Muscle layer of colon (tissue), 2 donors: Measurements from ENCODE around the gene COX6A2.

Source experiments
- H3K27ac ChIP-seq: one replicate; pipeline ENCODE4 v1.7.0; 2013; ENCODE audit warnings: low read depth, mild to moderate bottlenecking, low read length, moderate library complexity
- H3K27me3 ChIP-seq, 2 donors: one replicate each; pipeline ENCODE4 v1.7.0; 2013; ENCODE audit warnings: low read length in 2 of 2, mild to moderate bottlenecking in 2 of 2; ENCODE audit not compliant: insufficient read depth in 2 of 2, control insufficient read depth in 1 of 2
- H3K36me3 ChIP-seq: one replicate; pipeline ENCODE4 v1.7.0; 2013; ENCODE audit warnings: mild to moderate bottlenecking, low read length; ENCODE audit not compliant: insufficient read depth
- H3K4me1 ChIP-seq: one replicate; pipeline ENCODE4 v1.7.0; 2013; ENCODE audit warnings: mild to moderate bottlenecking, low read length; ENCODE audit not compliant: insufficient read depth
- H3K4me3 ChIP-seq, 2 donors: one replicate each; pipeline ENCODE4 v1.7.0; 2013; ENCODE audit warnings: low read length in 2 of 2, low read depth in 1 of 2, mild to moderate bottlenecking in 1 of 2, moderate library complexity in 1 of 2
- H3K9ac ChIP-seq: one replicate; pipeline ENCODE4 v1.7.0; 2013; ENCODE audit warnings: low read length
- H3K9me3 ChIP-seq: one replicate; pipeline ENCODE4 v1.7.0; 2013; ENCODE audit warnings: mild to moderate bottlenecking, low read length
- donor health status: abdominal sarcoma.
- donor health status: Adenocarcinoma of cecum.

COX6A2 gene

DNA sequence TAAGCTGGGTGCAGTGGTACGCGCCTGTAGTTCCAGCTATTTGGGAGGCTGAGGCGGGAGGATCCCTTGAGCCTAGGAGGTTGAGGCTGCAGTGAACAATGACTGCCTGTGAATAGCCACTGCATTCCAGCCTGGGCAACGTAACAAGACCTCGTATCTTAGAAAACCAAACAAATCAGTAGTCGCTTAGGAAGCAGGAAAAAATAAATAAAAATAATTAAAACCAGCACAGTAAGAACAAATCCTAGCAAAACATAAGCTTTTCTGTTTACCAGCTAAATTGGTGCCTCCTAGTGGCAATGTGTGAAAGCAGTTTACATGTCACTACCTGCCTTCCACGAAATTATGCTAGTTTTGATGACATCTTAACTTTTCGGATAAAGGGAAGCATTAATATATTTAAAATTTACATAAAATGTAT lies 32.4 kb upstream of the COX6A2 start:
- H3K27me3 ChIP-seq, result no peaks in the 10 kb centered on the region
- H3K27ac ChIP-seq, result peak overlapping the region; percentile 69
- H3K9ac ChIP-seq, result peak overlapping the region; percentile 36
- peak overlapping the region in 1 of 2 donors; percentile 52 for H3K4me3 ChIP-seq
- peaks cover 11% of the 10 kb centered on the region for H3K36me3 ChIP-seq
- peaks cover 33% of the 10 kb centered on the region for H3K4me1 ChIP-seq
- H3K9me3 ChIP-seq, result no peaks in the 10 kb centered on the region

DNA sequence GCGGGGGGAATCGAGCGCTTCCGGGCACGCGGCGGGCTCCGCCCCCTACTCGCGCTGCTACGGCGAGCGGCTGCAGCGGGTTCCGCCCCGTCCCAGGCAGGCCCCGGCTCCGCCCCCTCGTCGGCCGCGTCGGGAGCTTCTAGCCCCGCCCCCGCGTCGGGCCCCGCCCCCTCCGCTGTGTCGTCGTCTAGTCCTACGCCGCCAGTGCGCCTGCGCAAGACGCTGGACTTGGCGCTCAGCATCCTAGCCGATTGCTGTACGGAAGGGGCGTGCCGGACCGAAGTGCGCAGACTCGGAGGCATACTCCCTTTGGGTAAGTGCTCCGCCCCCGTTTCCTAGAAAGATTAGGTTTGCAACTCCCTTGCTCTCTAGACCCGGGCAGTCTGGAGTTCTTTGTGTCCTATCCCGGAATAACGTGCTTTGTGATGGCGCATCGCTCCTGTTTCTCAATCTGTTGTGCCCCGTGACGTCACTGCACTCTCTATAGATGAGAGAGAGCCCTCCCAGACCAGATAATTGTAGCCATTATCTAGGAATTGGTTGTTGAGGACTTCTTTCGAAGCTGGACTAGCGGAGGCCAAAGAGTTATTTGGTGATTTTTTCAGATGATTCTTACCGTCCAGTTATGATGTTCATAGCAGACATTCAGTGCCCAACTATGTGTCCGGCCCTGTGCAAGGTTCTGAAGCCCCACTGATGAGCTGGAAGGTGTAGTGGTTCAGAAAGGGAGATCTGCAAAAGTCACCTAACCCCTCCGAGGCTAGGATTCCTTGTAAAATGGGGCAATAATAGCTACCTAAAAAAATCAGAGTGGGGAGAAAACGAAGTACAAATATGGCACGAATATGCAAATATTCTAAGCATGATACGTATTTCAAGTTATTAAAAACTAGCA lies 31.8 kb upstream of the COX6A2 start:
- H3K9ac ChIP-seq, result peak overlapping the region; percentile 36
- H3K4me1 ChIP-seq, result peaks cover 39% of the 10 kb centered on the region
- peaks cover 11% of the 10 kb centered on the region for H3K36me3 ChIP-seq

DNA sequence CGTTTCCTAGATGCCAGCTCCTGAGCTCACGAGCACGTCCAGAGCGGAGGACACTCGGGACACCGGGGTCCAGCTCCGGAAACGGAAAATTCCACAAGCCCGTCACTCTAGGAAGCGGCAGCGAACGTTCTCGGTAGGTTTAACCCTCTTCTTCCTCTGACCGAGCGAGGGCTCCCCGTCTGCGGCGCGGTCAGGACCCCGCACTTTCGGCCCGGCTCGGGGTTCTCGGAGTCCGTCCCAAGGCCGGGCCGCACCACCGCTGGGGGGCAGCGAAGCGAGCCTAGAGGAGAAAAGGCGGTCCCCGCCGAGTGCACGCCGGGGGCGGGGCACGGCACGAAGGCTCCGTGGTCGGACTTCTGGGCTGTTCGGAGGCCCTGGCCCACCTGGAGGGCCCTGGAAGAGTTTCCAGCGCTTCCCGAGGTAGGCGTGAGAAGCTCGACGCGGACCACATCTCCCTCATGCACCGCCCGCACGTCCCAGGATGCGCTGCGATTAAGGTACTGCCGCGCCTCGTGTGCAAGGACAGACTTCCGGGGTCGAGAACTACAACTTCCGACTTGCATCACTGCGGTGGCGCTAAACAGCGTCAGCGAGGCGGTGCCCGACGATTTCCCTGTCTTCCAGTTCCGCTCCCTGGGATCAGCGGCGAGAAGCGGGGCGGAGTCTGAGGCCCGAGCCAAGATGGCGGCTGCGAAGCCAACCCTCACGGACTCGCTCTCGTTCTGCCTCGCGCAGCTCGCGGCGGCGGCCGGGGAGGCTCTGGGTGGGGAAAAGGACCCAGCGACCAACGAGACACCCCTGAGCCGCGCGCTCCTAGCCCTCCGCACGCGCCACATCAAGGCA lies 30.9 kb upstream of the COX6A2 start, which contains the start of gene ARMC5:
Gene ARMC5, plus strand, starts transcription at position 658 of the 843 bp plus-strand sequence. Its CDS starts 24 bp downstream, at position 682.
- peaks cover 11% of the 10 kb centered on the region for H3K36me3 ChIP-seq
- H3K4me3 ChIP-seq, result peak within 1 kb of the TSS; percentile 69 to 78
- peak within 1 kb of the TSS; percentile 96 for H3K27ac ChIP-seq
- H3K9ac ChIP-seq, result peak within 1 kb of the TSS; percentile 79
- H3K27me3 ChIP-seq, result no peaks in the 10 kb centered on the region
- peaks cover 39% of the 10 kb centered on the region for H3K4me1 ChIP-seq
- H3K9me3 ChIP-seq, result no peaks in the 10 kb centered on the region

More for the DNA sequence above, 31.8 kb upstream of the COX6A2 start:
- no peaks in the 10 kb centered on the region for H3K27me3 ChIP-seq
- H3K4me3 ChIP-seq, result peak overlapping the region; percentile 69 to 78
- peak overlapping the region; percentile 96 for H3K27ac ChIP-seq
- no peaks in the 10 kb centered on the region for H3K9me3 ChIP-seq

DNA sequence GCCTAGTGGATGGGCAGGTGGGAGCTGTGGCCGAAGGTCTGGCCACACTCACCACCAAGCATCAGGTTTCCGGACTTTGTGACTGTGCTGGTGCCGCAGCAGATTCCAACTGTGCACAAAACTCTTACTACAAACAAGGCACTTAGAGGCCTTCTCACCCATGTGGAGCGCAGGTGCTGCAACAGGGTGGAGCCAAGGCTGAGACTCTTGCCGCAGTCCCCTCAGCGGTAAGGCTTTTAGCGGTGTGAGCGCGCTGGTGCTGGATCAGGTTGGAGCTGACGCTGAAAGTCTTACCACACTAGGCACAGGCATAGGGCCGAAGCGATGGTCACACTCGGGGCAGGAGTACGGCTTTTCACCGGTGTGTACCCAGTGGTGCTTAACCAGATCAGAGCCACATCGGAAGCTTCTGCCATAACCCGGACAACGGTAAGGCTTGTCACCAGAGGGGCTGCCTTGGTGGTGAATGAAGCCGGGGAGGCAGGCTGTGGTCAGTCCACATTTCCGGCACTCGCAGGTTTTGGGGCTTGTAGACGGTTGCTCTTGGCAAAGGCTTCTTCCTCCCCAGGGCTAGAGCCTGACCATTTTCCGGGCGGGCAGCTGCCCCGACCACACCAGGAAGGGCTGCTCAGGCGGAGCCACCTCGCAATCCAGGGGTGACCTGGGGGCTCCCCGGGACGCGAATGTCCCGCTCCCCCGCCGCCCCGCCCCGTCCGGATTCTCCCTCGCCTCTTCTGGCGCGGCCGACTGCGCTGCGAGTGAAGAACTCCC lies 30.1 kb upstream of the COX6A2 start:
- peak overlapping the region; percentile 96 for H3K27ac ChIP-seq
- peaks cover 11% of the 10 kb centered on the region for H3K36me3 ChIP-seq
- peaks cover 45% of the 10 kb centered on the region for H3K4me1 ChIP-seq
- peak overlapping the region; percentile 79 for H3K9ac ChIP-seq
- H3K27me3 ChIP-seq, result no peaks in the 10 kb centered on the region
- no peaks in the 10 kb centered on the region for H3K9me3 ChIP-seq
- H3K4me3 ChIP-seq, result peak overlapping the region; percentile 69 to 78

DNA sequence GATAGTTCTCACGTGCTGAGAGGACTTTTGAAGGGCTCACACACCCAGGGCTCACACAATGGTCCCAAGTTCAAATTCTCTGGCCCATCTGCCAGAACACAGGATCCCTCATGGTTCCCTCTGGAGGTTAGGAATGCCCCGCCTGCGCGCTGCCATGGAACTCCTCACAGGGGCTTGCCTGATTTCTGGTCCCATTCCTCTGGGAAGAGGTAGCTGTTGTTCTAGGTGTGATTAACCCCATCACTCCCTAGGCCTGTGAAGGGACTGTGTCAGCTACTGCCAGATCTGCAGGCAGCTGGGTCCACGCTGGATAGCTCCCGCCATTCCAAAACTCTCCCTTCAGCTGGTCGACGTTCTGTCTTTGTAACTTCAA lies 28.8 kb upstream of the COX6A2 start:
- Histone ChIP-seq H3K36me3 (peaks cover 3% of the 10 kb centered on the region), H3K4me1 (peaks cover 54% of the 10 kb centered on the region), H3K9me3 (no peaks in the 10 kb centered on the region), H3K27ac (no peak overlapping the region), H3K4me3 (no peak overlapping the region), H3K27me3 (no peaks in the 10 kb centered on the region), H3K9ac (no peak overlapping the region)

DNA sequence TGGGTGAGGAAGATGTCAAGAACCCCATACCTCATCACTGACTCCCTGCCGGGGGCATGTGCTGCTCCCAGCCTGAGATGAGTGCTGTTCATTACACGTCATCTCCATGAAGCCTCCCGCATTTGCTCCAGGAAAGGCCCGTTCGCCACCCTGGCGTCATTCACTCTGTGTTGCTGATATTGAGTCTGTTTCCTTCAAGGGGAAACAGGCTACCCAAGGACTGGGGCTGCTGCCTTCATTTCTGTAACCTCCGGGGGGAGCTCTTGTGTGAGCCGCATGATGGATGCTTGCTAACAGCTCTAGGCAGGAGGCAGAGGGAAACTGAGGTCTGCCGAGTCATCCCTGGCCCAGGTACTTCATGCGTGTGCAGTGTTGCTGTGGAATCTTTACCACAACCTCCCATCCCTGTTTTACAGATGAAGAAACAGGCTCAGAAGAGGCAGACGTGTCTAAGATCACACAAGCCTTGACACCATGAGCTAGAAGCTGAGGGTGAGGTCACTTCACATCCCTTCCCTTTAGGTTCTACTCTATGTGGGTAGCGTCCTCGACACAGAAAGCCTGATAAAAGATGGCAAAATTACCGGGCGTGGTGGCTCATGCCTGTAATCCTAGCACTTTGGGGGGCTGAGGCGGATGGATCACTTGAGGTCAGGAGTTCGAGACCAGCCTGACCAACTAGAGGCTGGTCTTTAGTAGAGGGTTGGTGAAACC lies 27.6 kb upstream of the COX6A2 start:
- H3K27ac ChIP-seq, result no peak overlapping the region
- H3K9me3 ChIP-seq, result no peaks in the 10 kb centered on the region
- peaks cover 62% of the 10 kb centered on the region for H3K4me1 ChIP-seq
- H3K36me3 ChIP-seq, result no peaks in the 10 kb centered on the region
- H3K4me3 ChIP-seq, result no peak overlapping the region
- H3K9ac ChIP-seq, result no peak overlapping the region
- no peaks in the 10 kb centered on the region for H3K27me3 ChIP-seq

DNA sequence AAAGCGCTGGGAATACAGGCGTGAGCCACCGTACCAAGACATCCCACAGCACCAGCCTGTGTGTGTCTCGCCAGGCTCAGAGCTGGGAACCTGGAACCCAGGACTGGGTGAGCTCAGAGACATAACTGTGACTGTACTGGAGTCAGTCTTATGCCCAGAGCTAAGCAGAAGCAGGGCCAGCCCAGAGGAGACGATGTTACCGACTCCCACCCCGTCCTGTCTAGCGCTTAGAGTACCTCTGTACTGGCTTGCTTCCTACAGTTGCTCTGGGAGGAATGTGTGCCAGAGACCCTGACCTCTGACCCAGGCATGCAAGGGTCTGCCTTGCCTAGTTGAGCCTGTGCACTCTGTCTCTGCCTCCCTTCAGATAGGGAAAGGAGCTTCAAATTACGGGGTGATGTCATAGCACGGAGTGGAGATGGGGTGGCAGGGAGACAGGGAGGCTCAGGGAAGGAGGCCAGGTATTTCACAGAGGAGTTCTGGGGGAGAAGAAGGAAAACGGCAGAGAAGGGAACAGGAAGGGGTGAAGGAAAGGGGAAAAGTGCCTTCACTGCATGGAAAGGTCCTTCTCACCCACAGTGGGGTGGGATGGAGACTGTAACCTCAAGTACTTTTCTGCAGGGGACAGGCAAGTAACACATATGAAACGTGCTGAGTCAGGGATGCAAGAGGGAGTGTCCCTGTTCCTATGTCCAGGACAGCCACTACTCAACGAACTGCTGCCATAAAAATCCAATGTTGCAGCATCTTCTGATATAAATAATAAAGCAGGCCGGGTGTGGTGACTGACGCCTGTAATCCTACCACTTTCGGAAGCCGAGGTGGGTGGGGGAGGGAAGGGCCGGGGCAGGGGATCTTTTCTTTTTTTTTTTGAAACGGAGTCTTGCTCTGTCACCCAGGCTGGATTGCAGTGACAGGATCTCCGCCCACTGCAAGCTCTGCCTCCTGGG lies 25.4 kb upstream of the COX6A2 start:
- Histone ChIP-seq H3K27ac (no peak overlapping the region), H3K9ac (no peak overlapping the region), H3K4me1 (peaks cover 53% of the 10 kb centered on the region), H3K4me3 (no peak overlapping the region), H3K27me3 (no peaks in the 10 kb centered on the region), H3K36me3 (no peaks in the 10 kb centered on the region), H3K9me3 (no peaks in the 10 kb centered on the region)

DNA sequence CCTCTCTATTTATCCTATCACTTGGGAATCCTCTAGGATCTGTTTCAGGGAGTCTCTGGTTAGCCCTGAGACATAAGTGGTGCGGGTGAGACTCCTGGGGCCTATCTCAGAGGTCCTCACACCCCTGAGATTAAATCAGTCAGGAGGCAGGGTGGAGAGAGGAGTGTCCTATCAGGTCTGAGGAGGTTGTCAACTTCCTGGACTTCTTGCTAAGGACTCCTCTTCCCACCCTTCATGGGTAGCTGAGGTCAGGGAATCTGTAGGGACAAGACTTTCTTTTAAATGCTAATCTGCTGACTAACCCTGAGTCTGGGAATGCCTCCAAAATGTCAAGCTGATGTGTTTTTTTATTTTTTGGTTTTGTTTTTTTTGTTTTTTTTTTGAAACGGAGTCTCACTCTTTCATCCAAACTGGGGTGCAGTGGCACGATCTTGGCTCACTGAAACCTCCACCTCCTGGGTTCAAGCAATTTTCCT lies 24.5 kb upstream of the COX6A2 start:
- no peak overlapping the region for H3K9ac ChIP-seq
- no peaks in the 10 kb centered on the region for H3K27me3 ChIP-seq
- peaks cover 48% of the 10 kb centered on the region for H3K4me1 ChIP-seq
- H3K27ac ChIP-seq, result no peak overlapping the region
- H3K4me3 ChIP-seq, result no peak overlapping the region
- H3K9me3 ChIP-seq, result no peaks in the 10 kb centered on the region
- no peaks in the 10 kb centered on the region for H3K36me3 ChIP-seq

DNA sequence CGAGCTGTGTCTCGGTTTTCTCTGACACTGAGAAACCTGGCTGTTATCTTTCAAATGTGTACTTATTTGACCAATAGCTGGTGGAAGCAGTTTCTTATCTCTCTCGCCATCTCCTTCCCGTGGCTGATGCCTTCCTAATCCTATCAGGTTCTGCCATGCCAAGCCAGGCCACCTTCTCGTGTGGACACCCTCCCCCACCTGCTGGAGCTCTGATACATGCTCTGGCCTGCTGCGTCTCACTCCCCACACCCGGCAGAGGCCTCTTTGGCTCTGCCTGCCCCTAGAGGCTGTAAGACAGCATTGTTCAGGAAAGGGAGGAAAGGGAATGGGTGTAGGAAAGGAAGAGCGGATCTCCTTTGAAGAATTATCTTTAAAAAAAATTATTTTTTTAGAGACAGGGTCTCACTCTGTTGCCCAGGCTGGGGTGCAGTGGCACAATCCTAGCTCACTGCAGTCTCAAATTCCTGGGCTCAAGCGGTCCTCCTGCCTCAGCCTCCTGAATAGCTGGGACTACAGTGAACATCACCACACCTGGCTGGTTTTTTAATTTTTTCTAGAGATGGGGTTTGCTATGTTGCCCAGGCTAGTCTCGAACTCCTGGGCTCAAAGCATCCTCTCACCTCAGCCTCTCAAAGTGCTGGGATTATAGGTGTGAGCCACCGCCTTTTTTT lies 23.7 kb upstream of the COX6A2 start:
- H3K27ac ChIP-seq, result no peak overlapping the region
- no peak overlapping the region for H3K4me3 ChIP-seq
- no peaks in the 10 kb centered on the region for H3K36me3 ChIP-seq
- H3K4me1 ChIP-seq, result peaks cover 40% of the 10 kb centered on the region
- H3K9me3 ChIP-seq, result no peaks in the 10 kb centered on the region
- H3K9ac ChIP-seq, result no peak overlapping the region
- no peaks in the 10 kb centered on the region for H3K27me3 ChIP-seq
